PC-3 (cell line): ENCODE measurements around the gene CDHR5. TPM values are rescaled to one million over a fixed set of nuclear protein-coding genes. Genes with fewer than 3 reads are reported as not detected.

Experiments used
- ATAC-seq: fragments of 200-7000 bp; cut with Tn5 transposase; 2 replicates; pipeline ENCODE4 v1.9.1; 2020; ENCODE audit warnings: mild to moderate bottlenecking, moderate library complexity
- BruUV-seq: library from RNA; stranded (reverse); fragments of 400-500 nt; replicated peaks from 2 replicates; lab custom pipeline; 2021; lab: Mats Ljungman, UMichigan
- CTCF ChIA-PET: fragments of 300-600 bp; sonication (Branson Sonifier 250); formaldehyde crosslinking; loops from one replicate; lab custom pipeline; 2022; ENCODE audit warnings: antibody characterized with exemption; lab: Charles Lee
- POLR2A ChIA-PET: fragments of 300-600 bp; sonication (Branson Sonifier 250); formaldehyde crosslinking; loops from one replicate; lab custom pipeline; 2022; ENCODE audit warnings: antibody characterized with exemption; ENCODE audit not compliant: unreplicated experiment; lab: Charles Lee
- DNase-seq: peaks from one replicate; pipeline ENCODE4 v3.0.0-alpha.2; 2015
- H2AFZ ChIP-seq: fragments of 300-600 bp; sonication (generic); 2 replicates; pipeline ENCODE4 v1.6.0; 2016; ENCODE audit warnings: antibody characterized with exemption, low read length
- H3F3A ChIP-seq: fragments of 300-600 bp; sonication (generic); one replicate; pipeline ENCODE4 v1.6.0; 2017; ENCODE audit warnings: antibody characterized with exemption, low read length, control low read depth, mild to moderate bottlenecking; ENCODE audit not compliant: unreplicated experiment
- H3K27ac ChIP-seq: fragments of 300-600 bp; sonication (generic); 2 replicates; pipeline ENCODE4 v1.5.1; 2016; ENCODE audit warnings: mild to moderate bottlenecking, low read length
- H3K27me3 ChIP-seq: fragments of 300-600 bp; sonication (generic); 2 replicates; pipeline ENCODE4 v1.6.1; 2016; ENCODE audit warnings: low read length, mixed read lengths
- H3K36me3 ChIP-seq: fragments of 300-600 bp; sonication (generic); 2 replicates; pipeline ENCODE4 v1.6.1; 2016; ENCODE audit warnings: low read depth, mixed run types, low read length, mixed read lengths
- H3K4me1 ChIP-seq: fragments of 300-600 bp; sonication (generic); 2 replicates; pipeline ENCODE4 v1.5.1; 2016; ENCODE audit warnings: low read length; ENCODE audit not compliant: insufficient read depth
- H3K4me2 ChIP-seq: fragments of 300-600 bp; sonication (generic); 2 replicates; pipeline ENCODE4 v1.6.0; 2016; ENCODE audit warnings: low read length
- H3K4me3 ChIP-seq: fragments of 300-600 bp; sonication (generic); 2 replicates; pipeline ENCODE4 v1.5.1; 2016; ENCODE audit warnings: mild to moderate bottlenecking, low read length, mixed read lengths
- H3K79me2 ChIP-seq: fragments of 300-600 bp; sonication (generic); 2 replicates; pipeline ENCODE4 v1.6.1; 2017; ENCODE audit warnings: low read length, mixed read lengths
- H3K9ac ChIP-seq: fragments of 300-600 bp; sonication (generic); 2 replicates; pipeline ENCODE4 v1.6.0; 2016; ENCODE audit warnings: mild to moderate bottlenecking, low read length
- H3K9me2 ChIP-seq: fragments of 300-600 bp; sonication (generic); replicated peaks from 2 replicates; pipeline ENCODE4 v1.6.1; 2016; ENCODE audit warnings: mixed run types, low read length, mixed read lengths
- H3K9me3 ChIP-seq: fragments of 300-600 bp; sonication (generic); 2 replicates; pipeline ENCODE4 v1.6.1; 2016; ENCODE audit warnings: low read length, mixed read lengths
- H4K20me1 ChIP-seq: fragments of 300-600 bp; sonication (generic); 2 replicates; pipeline ENCODE4 v1.6.1; 2016; ENCODE audit warnings: low read length, mixed read lengths
- CTCF ChIP-seq: fragments of 300-600 bp; sonication (generic); conservative IDR thresholded peaks from 2 replicates; pipeline ENCODE4 v1.5.1; 2017; ENCODE audit warnings: antibody characterized with exemption, low read depth, mild to moderate bottlenecking, low read length
- EZH2 ChIP-seq: fragments of 300-600 bp; sonication (generic); IDR thresholded peaks from one replicate; pipeline ENCODE4 v1.6.1; 2017; ENCODE audit warnings: antibody characterized with exemption, mild to moderate bottlenecking, low read length; ENCODE audit not compliant: unreplicated experiment
- EZH2phosphoT487 ChIP-seq: fragments of 300-600 bp; sonication (generic); IDR thresholded peaks from 2 replicates; pipeline ENCODE4 v1.6.1; 2018; ENCODE audit warnings: mild to moderate bottlenecking, antibody characterized with exemption, low read length, borderline replicate concordance
- intact Hi-C: fragments of 100-400 bp; cut with micrococcal nuclease; formaldehyde crosslinking; loops from 2 replicates; pipeline ENCODE4 v1.9.0; 2023
- total RNA-seq: library from RNA; depleted of rRNA; stranded (reverse); fragments of >200 nt; gene quantifications from 2 replicates; pipeline ENCODE4 v1.2.3, GENCODE V29; 2014

CDHR5 gene
- total RNA-seq, 1 experiment from 2014 or later, result not detected

DNA sequence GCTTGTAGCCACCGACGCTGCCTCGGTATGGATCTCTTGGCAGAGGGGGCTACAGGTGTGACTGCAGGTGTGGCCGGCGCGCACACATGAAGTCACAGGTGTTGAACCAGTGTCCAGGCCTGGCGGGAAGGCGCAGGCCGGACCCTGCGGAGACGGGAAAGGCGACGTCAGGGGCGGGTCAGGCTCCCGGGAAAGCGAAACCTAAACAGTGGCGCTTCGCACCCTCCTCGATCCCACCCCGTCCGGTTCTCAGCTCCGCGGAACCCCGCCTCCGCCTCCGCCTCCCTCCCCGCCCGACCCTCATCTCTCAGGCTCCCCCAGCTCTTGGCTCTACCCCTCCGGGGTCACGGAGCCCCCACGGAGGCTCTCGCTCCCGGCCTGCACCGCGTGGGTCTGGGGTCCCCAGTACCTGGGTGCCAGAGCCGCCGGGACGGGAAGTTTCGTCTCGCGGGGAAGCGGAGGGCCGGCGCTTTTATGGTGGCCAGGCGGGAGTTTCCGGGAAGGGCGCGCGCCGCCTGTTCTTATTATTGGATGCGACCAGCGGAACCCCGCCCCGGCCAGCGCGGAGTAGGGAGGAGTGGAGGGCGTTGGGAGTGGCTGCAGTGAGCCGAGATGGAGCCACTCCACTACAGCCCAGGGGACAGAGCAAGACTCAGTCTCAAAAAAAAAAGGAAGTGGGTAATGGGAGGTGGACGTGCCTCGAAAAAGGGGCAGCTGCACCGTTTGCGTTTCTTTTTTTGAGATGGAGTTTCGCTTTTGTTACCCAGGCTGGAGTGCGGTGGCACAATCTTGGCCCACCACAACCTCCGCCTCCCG lies 9.0 kb downstream of the CDHR5 start, which contains the start of gene IRF7:
Gene IRF7, minus strand, starts transcription at position 447 of the 816 bp plus-strand sequence. CDS start 586 bp downstream, outside the sequence.
- peak; percentile 73 for ATAC-seq
- peaks cover 18% of the 10 kb centered on the region for H4K20me1 ChIP-seq
- peak within 1 kb of the TSS; percentile 79 for H3K4me3 ChIP-seq
- no peak for TF ChIP-seq EZH2phosphoT487
- no peak for TF ChIP-seq EZH2
- TF ChIP-seq CTCF, result no peak
- ChIA-PET CTCF (no interaction called here), POLR2A (interaction anchor here (0.6 to 0.7 kb wide), 2 partner anchors 21 to 111 kb away, joined by 4 to 6 read pairs; partner anchors contain the start of gene DRD4)
- H3K27me3 ChIP-seq, result no peaks in the 10 kb centered on the region
- H3K79me2 ChIP-seq, result peaks cover 8% of the 10 kb centered on the region; the same call in 1 of the 2 replicates
- peak; percentile 89 for DNase-seq
- H3K9ac ChIP-seq, result peak within 1 kb of the TSS; percentile 65
- peaks cover 20% of the 10 kb centered on the region for H3K36me3 ChIP-seq
- intact Hi-C loops, result loop anchor here (10.0 kb wide), 1 partner anchor 51 kb away; the partner anchor contains the start of genes LMNTD2 and RASSF7
- BruUV-seq, result TSS peak; percentile 71
- H3K4me1 ChIP-seq, result peaks cover 28% of the 10 kb centered on the region
- H3K27ac ChIP-seq, result peak within 1 kb of the TSS; percentile 67
- no peaks in the 10 kb centered on the region for H3K9me3 ChIP-seq
- H3K4me2 ChIP-seq, result peak within 1 kb of the TSS; percentile 96
- peak within 1 kb of the TSS; percentile 65 for H2AFZ ChIP-seq
- H3F3A ChIP-seq, result peaks cover 7% of the 10 kb centered on the region
- H3K9me2 ChIP-seq, result no peaks in the 10 kb centered on the region

DNA sequence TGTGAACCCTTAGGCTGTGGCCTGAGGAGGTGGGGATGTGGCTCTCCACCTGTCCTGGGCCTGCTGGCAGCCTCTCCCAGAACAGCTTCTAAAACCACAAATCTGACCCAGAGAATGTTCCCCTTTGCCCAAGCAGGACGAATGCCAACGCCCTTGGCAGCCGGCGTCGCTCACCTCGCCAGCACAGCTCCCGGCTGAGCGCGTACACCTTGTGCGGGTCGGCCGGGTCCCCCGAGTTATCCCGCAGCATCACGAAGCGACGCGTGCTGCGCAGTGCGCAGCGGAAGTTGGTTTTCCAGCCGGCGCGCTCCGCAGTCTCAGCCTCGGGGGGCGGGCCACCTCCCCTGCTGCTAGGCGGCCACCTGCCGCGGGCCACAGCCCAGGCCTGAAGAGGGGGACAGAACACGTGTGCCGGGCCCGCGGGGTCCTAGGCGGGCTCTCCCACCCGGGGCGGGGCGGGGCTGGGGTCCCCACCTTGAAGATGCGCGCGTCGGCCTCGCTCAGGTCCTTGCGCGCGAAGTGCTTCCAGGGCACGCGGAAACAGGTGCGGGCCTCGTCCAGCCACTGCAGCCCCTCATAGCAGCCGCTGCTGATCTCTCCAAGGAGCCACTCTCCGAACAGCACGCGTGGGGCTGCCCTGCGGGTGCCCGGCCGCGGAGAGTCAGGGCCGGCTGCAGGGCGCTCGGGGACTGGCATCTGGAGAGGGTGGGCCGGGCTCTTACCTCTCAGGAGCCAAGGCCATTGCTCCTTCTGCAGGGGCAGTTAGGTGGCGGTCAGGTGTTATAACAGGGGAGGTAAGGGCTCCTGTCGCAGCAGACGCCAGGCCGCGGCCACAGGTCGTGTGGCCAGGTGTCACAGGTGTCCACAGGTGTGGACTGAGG lies 9.9 kb downstream of the CDHR5 start:
- no TSS peak for BruUV-seq
- ChIA-PET POLR2A (interaction anchor here (0.5 to 0.7 kb wide), 5 partner anchors 29 to 161 kb away, joined by 3 to 16 read pairs (median 6); partner anchors contain the start of gene PHRF1), CTCF (no interaction called here)
- Histone ChIP-seq H3K27me3 (no peaks in the 10 kb centered on the region), H3K27ac (peak overlapping the region; percentile 67), H3K4me3 (peak overlapping the region; percentile 79), H3K4me1 (peaks cover 28% of the 10 kb centered on the region), H3K36me3 (peaks cover 23% of the 10 kb centered on the region), H3K79me2 (peaks cover 8% of the 10 kb centered on the region; the same call in 1 of the 2 replicates), H3F3A (peaks cover 7% of the 10 kb centered on the region), H3K9ac (peak overlapping the region; percentile 65), H4K20me1 (peaks cover 18% of the 10 kb centered on the region), H3K4me2 (peak overlapping the region; percentile 96), H3K9me2 (no peaks in the 10 kb centered on the region), H3K9me3 (no peaks in the 10 kb centered on the region), H2AFZ (no peak overlapping the region)
- ATAC-seq, result peak; percentile 24
- TF ChIP-seq EZH2phosphoT487 (no peak), EZH2 (no peak), CTCF (no peak)
- DNase-seq, result peak; percentile 77
- intact Hi-C loops, result loop anchor here (10.0 kb wide), 1 partner anchor 50 kb away; the partner anchor contains the start of genes LMNTD2 and RASSF7
